ENCODE data around the gene SSRP1. TPM values are rescaled to one million over a fixed set of nuclear protein-coding genes. Genes with fewer than 3 reads are reported as not detected.
"Not testable (repeated sequence)": the region's sequence is repeated elsewhere in the genome, so short reads cannot be mapped to it uniquely, and the experiment has no call there.

The SSRP1 gene
- total RNA-seq, 2 donors from 2014 or later: 143 to 210 TPM

- Mint-ChIP-seq H3K9me3 (no peaks in the 10 kb centered on the region), H3K27me3 (peaks cover 9 to 11% of the 10 kb centered on the region in 2 donors), H3K36me3 (no peaks in the 10 kb centered on the region), H3K4me1 (ENCODE audit: low read depth in 2 of 2) (no peaks in the 10 kb centered on the region), H3K27ac (no peak overlapping the region), H3K4me3 (no peak overlapping the region)
- no peak for ATAC-seq
- DNase-seq (ENCODE audit: low spot score): peak; percentile 49
Measured at GRCh38 chr11:57364851-57365660, 29.4 kb upstream of the SSRP1 start.

GRCh38 chr11:57363131-57364080 lies 27.7 kb upstream of the SSRP1 start:
- no peak for ATAC-seq
- no peak overlapping the region for H3K27ac Mint-ChIP-seq
- peaks cover 9 to 11% of the 10 kb centered on the region in 2 donors for H3K27me3 Mint-ChIP-seq
- no peaks in the 10 kb centered on the region for H3K9me3 Mint-ChIP-seq
- H3K4me3 Mint-ChIP-seq: no peak overlapping the region
- H3K36me3 Mint-ChIP-seq: no peaks in the 10 kb centered on the region
- H3K4me1 Mint-ChIP-seq (ENCODE audit: low read depth in 2 of 2): no peaks in the 10 kb centered on the region
- peak; percentile 25 for DNase-seq (ENCODE audit: low spot score)

GRCh38 chr11:57361926-57362325 lies 26.2 kb upstream of the SSRP1 start:
- Mint-ChIP-seq H3K27me3 (peaks cover 9 to 11% of the 10 kb centered on the region in 2 donors), H3K4me3 (no peak overlapping the region), H3K36me3 (no peaks in the 10 kb centered on the region), H3K27ac (no peak overlapping the region), H3K4me1 (ENCODE audit: low read depth in 2 of 2) (no peaks in the 10 kb centered on the region), H3K9me3 (no peaks in the 10 kb centered on the region)
- DNase-seq (ENCODE audit: low spot score) (peak; percentile 41), ATAC-seq (no peak)

- H3K27ac Mint-ChIP-seq; H3K9me3 Mint-ChIP-seq; ATAC-seq; H3K36me3 Mint-ChIP-seq; DNase-seq (ENCODE audit: low spot score); H3K27me3 Mint-ChIP-seq; H3K4me3 Mint-ChIP-seq; H3K4me1 Mint-ChIP-seq (ENCODE audit: low read depth in 2 of 2): not testable (repeated sequence)
Measured at GRCh38 chr11:57361420-57361819, 25.7 kb upstream of the SSRP1 start.

GRCh38 chr11:57360991-57361390 lies 25.3 kb upstream of the SSRP1 start:
- DNase-seq (ENCODE audit: low spot score): peak; percentile 0
- Mint-ChIP-seq H3K27ac (no peak overlapping the region), H3K9me3 (no peaks in the 10 kb centered on the region), H3K36me3 (no peaks in the 10 kb centered on the region), H3K4me3 (no peak overlapping the region), H3K4me1 (ENCODE audit: low read depth in 2 of 2) (peaks cover 0 to 2% of the 10 kb centered on the region in 2 donors), H3K27me3 (peaks cover 9% of the 10 kb centered on the region in 2 donors)
- ATAC-seq: no peak

GRCh38 chr11:57359896-57360690 lies 24.4 kb upstream of the SSRP1 start:
- ATAC-seq (no peak), DNase-seq (ENCODE audit: low spot score) (peak; percentile 23)
- H3K4me3 Mint-ChIP-seq: no peak overlapping the region
- H3K36me3 Mint-ChIP-seq: no peaks in the 10 kb centered on the region
- peaks cover 9% of the 10 kb centered on the region in 2 donors for H3K27me3 Mint-ChIP-seq
- H3K4me1 Mint-ChIP-seq (ENCODE audit: low read depth in 2 of 2): peaks cover 0 to 2% of the 10 kb centered on the region in 2 donors
- H3K9me3 Mint-ChIP-seq: no peaks in the 10 kb centered on the region
- H3K27ac Mint-ChIP-seq: no peak overlapping the region

GRCh38 chr11:57359396-57359795 lies 23.7 kb upstream of the SSRP1 start:
- H3K4me1 Mint-ChIP-seq (ENCODE audit: low read depth in 2 of 2): peaks cover 4 to 7% of the 10 kb centered on the region in 2 donors
- ATAC-seq (no peak), DNase-seq (ENCODE audit: low spot score) (no peak)
- H3K36me3 Mint-ChIP-seq: no peaks in the 10 kb centered on the region
- H3K4me3 Mint-ChIP-seq: no peak overlapping the region
- no peaks in the 10 kb centered on the region for H3K9me3 Mint-ChIP-seq
- no peak overlapping the region for H3K27ac Mint-ChIP-seq
- H3K27me3 Mint-ChIP-seq: peaks cover 9 to 14% of the 10 kb centered on the region in 2 donors

- Mint-ChIP-seq H3K36me3 (no peaks in the 10 kb centered on the region), H3K9me3 (no peaks in the 10 kb centered on the region), H3K4me1 (ENCODE audit: low read depth in 2 of 2) (peaks cover 6 to 8% of the 10 kb centered on the region in 2 donors), H3K27ac (no peak overlapping the region), H3K4me3 (no peak overlapping the region), H3K27me3 (peaks cover 7 to 17% of the 10 kb centered on the region in 2 donors)
- ATAC-seq (no peak), DNase-seq (ENCODE audit: low spot score) (peak; percentile 51)
Measured at GRCh38 chr11:57358991-57359390, 23.3 kb upstream of the SSRP1 start.

- peaks cover 6 to 8% of the 10 kb centered on the region in 2 donors for H3K4me1 Mint-ChIP-seq (ENCODE audit: low read depth in 2 of 2)
- ATAC-seq (no peak), DNase-seq (ENCODE audit: low spot score) (peak; percentile 23)
- no peak overlapping the region for H3K4me3 Mint-ChIP-seq
- H3K36me3 Mint-ChIP-seq: no peaks in the 10 kb centered on the region
- H3K27me3 Mint-ChIP-seq: peaks cover 6 to 17% of the 10 kb centered on the region in 2 donors
- H3K9me3 Mint-ChIP-seq: no peaks in the 10 kb centered on the region
- H3K27ac Mint-ChIP-seq: no peak overlapping the region
Measured at GRCh38 chr11:57358543-57358961, 22.9 kb upstream of the SSRP1 start.

GRCh38 chr11:57357856-57358255 lies 22.2 kb upstream of the SSRP1 start:
- no peaks in the 10 kb centered on the region for H3K36me3 Mint-ChIP-seq
- H3K4me1 Mint-ChIP-seq (ENCODE audit: low read depth in 2 of 2): peaks cover 6 to 8% of the 10 kb centered on the region in 2 donors
- H3K9me3 Mint-ChIP-seq: no peaks in the 10 kb centered on the region
- no peak overlapping the region for H3K4me3 Mint-ChIP-seq
- DNase-seq (ENCODE audit: low spot score): peak; percentile 28
- no peak overlapping the region for H3K27ac Mint-ChIP-seq
- no peak for ATAC-seq
- peaks cover 9 to 17% of the 10 kb centered on the region in 2 donors for H3K27me3 Mint-ChIP-seq

GRCh38 chr11:57357310-57357709 lies 21.6 kb upstream of the SSRP1 start:
- no peaks in the 10 kb centered on the region for H3K9me3 Mint-ChIP-seq
- no peak for ATAC-seq
- no peak overlapping the region for H3K4me3 Mint-ChIP-seq
- no peaks in the 10 kb centered on the region for H3K36me3 Mint-ChIP-seq
- H3K27ac Mint-ChIP-seq: no peak overlapping the region
- peaks cover 9 to 16% of the 10 kb centered on the region in 2 donors for H3K27me3 Mint-ChIP-seq
- peak; percentile 37 for DNase-seq (ENCODE audit: low spot score)
- H3K4me1 Mint-ChIP-seq (ENCODE audit: low read depth in 2 of 2): peaks cover 6 to 8% of the 10 kb centered on the region in 2 donors

GRCh38 chr11:57356268-57356667 lies 20.6 kb upstream of the SSRP1 start:
- Mint-ChIP-seq H3K4me3 (no peak overlapping the region), H3K27me3 (peaks cover 4 to 8% of the 10 kb centered on the region in 2 donors), H3K9me3 (no peaks in the 10 kb centered on the region), H3K36me3 (peaks cover 3% of the 10 kb centered on the region), H3K27ac (no peak overlapping the region), H3K4me1 (ENCODE audit: low read depth in 2 of 2) (peaks cover 6 to 8% of the 10 kb centered on the region in 2 donors)
- DNase-seq (ENCODE audit: low spot score) (no peak), ATAC-seq (no peak)

GRCh38 chr11:57354699-57355098 lies 19.0 kb upstream of the SSRP1 start:
- H3K36me3 Mint-ChIP-seq: peaks cover 4% of the 10 kb centered on the region
- H3K4me1 Mint-ChIP-seq (ENCODE audit: low read depth in 2 of 2): peaks cover 6 to 8% of the 10 kb centered on the region in 2 donors
- no peak overlapping the region for H3K4me3 Mint-ChIP-seq
- H3K27ac Mint-ChIP-seq: no peak overlapping the region
- H3K9me3 Mint-ChIP-seq: no peaks in the 10 kb centered on the region
- H3K27me3 Mint-ChIP-seq: peaks cover 3 to 8% of the 10 kb centered on the region in 2 donors
- ATAC-seq (peak in 1 of 2 donors; percentile 52), DNase-seq (ENCODE audit: low spot score) (no peak)

Data from natural killer cell treated with Interleukin-12 subunit alpha and Interleukin-12 subunit beta and Interleukin-15 and Interleukin-18, amount 100 ng/mL, for 72 hours (primary cell).